ENCODE data around the gene ELK3.

Gene ELK3

DNA sequence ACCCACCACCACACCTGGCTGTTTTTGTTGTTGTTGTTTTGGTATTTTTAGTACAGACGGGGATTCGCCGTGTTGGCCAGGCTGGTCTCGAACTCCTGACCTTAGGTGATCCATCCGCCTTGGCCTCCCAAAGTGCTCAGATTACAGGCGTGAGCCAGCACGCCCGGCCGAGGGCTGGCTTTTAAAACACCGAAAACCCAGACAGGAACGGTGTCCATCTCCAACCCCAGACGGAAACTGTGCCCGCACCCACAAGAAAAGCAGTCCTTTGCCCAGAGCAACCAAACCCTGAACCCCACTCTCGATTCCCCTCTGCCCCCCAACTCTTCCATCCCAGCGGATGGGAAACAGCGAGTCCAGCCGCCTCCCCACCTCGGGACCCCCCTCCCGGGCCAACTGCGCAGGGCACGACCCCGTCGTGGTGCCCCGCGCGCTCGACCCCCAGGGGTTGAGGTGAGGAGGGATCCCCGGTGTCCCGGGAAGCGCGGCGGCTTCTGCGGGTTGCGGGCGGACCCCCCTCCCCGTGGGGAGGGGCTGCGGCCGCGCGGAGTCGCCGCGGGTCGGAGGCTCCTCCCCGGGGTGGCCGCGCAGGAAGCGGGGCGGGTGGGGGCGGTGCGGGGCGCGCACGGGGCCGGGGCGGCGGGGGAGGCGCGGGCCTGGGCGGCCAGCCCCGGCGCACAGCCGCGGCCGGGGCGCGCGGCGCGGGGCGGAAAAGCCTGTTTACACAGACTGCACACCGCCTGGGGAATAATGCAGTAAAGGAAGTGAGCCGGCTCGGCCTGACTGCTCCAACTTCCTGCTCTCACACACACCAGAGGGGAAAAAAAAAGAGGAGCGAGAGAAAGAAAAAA is at the start of gene ELK3:
Gene ELK3 (plus strand): TSS at position 651 of the 851 bp plus-strand sequence.
- peak; percentile 66 for DNase-seq (ENCODE audit: low spot score)

DNA sequence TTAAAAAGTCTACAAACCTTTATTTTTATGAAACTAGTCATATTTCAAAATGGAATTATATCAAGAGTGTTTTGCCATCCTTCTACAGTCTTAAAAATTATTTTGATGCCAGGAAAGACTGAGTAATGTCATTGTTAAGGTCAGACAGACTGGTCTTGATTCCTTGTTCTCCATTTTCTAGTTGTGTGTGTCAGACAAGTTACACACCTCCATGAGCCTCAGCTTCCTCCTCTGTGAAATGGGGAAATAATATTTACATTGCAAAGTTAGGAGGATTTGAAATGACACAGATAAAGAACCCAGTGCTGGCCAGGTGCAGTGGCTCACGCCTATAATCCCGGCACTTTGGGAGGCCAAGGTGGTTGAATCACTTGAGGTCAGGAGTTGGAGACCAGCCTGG is 47.4 kb upstream of the ELK3 start:
- DNase-seq (ENCODE audit: low spot score) = no peak

DNA sequence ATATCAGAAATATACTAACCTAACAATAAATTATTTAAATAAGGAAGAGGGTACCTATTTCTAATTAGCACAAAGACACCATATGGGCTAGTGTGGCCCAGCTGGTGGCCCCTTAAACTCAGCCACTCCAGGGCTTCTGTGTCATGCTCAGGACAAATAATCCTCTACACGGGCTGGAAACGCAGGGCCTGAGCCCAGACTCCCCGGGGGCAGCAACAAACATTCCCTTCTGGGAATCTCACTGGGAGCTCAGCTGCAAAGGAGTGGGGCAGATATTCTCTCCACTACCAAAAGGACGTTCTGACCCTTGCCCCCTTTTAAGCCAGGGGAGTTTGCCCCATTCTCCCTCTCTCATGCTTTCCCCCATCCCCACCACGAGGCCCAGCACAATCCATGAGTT is 43.7 kb upstream of the ELK3 start:
- DNase-seq (ENCODE audit: low spot score) = no peak

DNA sequence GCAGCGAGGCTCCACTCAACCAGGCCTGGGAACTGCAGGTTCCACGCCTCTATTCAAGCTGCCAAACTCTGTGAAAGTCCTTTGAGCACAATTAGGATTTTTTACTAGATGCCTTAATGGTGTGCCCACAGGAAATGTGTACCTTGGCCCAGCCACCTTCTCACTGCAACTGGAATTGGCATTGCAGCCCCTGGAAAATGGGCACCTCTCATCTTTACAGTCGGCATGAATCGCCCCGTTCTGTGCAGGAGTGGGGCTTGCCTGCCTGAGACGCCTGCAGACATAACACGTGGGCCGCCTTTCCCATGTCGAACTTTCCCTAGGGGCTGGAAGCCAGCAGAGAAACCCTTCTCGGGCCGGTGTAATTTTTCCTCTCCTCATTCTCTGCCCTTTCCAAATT is 42.0 kb upstream of the ELK3 start:
- no peak for DNase-seq (ENCODE audit: low spot score)

DNA sequence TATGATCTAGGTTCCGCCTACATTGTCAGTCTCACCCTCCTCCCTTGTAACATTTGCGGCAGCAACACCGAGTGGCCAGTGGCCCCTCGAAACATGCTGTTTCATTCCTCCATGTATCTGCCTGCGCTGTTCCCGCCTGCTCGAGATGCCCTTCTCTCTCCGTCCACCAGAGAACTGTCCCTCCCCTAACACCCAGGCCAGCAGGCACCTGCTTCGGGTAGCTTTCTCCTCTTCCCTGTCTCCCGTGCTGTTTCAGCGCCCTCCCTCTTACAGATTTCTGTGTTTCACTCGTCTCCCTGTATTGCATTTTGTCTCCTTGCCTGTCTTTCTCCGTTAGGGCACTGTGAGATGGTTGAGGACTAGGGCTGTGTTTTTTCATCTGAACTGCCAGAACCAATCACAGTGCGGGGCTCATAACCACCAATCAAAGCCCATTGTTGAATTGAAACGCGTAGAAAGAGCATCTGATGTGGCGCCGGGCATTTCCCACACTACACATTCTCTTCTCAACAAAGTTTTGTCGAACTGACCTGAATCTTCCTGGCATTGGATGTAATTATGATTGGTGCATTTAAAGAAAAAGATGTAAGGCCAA is 40.9 kb upstream of the ELK3 start:
- DNase-seq (ENCODE audit: low spot score) = no peak

DNA sequence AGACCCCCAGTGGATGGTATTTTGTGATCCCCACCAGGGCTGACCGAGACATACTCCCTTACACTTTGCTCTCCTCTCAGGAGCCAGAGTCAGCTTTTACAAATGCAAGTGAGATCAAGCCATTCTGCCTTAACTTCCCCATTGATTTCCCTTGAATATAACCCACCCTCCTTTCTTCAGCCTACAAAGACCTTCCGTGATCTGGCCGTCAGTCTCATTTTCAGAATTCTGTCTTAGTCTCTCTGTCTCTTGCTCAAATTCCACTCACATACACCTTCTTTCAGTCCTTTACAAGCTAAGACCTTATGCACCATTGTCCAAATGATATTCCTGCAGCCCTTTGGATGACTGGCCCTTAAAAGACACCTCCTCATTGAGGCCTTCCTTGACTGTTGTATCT is 39.0 kb upstream of the ELK3 start:
- no peak for DNase-seq (ENCODE audit: low spot score)

DNA sequence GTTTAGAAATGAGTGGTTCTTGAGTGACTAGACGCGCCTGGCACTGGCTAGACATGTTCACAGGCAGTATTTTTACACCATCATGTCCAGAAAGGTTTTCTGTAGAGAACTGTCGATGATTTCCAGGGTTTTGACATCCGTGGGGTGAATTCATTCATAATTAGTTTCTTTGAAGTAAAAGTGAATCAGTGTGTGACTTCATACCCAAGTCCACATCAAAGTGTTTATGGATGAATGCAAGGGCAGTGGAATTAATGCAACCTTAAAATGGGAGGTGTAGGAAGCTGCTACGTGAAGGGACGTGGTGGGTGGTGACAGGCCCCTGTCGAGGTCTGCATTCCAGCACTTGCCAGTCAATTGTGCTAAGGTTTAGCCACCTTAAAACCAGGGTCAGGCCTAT is 38.4 kb upstream of the ELK3 start:
- DNase-seq (ENCODE audit: low spot score) = no peak

DNA sequence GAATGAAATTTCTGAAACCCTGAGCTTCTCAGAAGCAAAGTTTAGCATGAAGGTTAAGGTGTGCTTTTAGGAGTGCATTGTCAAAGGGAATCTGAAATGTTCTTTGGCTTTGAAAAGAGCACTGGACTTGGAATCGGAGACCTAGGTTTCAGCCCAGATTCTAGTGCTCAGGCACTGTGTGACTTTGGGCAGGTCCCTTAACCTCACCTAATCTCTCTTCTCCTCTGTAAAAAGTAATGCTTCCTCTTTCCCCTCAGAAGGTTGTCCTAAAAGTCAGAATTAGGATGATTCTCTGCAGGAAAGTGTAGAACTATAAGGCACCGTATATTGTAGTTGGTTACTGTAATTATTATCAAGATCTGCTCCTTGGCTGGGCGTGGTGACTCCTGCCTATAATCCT is 38.0 kb upstream of the ELK3 start:
- DNase-seq (ENCODE audit: low spot score) = no peak

DNA sequence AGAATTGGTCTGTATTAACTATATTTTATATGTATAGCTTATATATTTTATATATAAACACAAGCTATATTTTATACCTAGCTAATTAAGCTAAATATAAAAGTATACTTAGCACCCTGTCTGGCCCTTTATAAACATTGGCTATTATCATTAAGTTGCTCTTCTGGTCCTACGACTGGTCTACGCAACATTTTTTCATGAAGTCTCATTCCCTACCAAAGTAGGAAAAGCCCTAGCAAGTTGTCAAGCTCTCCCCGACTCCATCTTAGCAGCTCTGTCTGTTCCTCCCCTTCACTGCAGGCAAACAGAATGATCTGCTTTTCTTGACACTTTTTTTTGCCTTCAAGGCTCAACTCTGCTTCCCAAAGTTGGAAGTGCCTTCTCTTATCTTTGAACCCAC is 36.7 kb upstream of the ELK3 start:
- no peak for DNase-seq (ENCODE audit: low spot score)

DNA sequence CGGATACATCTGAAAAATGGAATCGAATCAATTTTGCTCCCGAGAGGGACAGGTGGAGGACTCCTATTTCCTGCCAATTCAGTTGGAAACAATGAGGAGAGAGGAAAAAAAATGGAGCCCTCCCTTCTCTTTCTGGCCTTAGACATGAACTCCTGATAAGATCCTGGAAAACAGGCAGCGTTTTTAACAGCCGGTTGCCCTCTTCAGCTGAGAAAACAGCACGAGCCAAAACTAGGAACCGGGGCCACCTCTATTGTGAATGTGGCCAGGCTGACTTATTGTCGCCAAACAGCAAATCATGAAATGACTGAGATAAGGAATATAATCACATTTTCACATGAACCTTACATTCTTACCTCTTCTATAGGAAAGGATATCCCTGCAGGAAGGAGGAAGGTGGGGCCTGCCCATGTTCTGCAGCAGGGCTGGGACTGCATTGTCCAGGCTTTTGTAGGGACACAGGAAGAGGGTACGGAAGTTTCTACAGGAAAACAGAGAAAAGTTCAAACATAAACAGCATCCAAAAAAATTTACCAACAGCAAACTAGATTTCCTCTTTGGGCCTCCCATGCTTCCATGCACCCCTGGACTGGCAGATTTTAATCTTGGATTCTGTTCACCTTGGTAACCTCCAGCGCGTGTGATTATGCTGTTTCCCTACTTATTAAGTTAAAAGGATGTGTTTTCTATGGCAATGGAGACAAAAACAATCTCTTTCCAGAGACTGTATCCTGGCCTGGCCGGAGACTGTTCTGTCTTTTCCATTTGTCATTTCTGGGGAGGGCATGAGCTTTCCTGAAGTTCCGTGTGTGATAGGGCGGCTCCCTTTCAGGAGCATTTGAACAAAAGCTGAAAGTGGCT is 29.0 kb upstream of the ELK3 start:
- DNase-seq (ENCODE audit: low spot score) = no peak

DNA sequence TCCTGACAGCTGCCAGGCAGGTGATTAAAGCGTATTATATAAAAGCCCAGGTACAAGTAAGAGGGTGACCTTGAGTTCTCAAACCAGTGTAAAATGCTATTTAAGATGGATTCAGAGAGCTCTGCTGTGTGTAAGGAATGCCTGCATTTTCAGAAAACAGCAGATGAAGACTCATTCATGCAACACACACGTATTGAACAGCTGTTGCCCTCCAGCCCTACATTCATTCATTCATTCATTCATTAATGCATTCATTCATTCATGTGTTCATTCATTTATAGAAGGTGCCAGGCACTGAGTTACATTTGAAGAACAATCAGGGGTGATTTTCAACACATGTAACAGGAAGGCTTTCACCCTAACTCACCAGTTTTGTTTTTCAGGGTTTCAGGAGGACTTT is 27.4 kb upstream of the ELK3 start:
- no peak for DNase-seq (ENCODE audit: low spot score)

DNA sequence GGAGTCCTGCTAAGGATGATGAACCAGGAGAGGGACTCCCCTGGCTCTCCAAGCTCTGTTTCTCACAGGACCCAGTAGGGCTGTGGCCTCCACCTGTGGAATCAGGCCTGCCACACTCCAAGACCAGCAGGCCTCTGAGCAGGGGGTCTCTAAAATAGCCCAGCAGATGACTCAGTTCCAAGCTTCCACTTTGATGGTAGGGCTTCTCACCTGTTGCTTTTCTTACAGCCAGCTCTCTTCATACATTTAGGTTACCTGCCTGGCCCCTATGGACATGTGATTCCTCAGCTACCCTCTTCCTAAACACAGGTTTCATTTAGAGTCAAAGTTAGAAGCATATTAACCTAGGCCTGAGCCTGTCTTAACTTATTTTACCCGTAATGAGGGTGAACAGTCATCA is 26.7 kb upstream of the ELK3 start:
- no peak for DNase-seq (ENCODE audit: low spot score)

DNA sequence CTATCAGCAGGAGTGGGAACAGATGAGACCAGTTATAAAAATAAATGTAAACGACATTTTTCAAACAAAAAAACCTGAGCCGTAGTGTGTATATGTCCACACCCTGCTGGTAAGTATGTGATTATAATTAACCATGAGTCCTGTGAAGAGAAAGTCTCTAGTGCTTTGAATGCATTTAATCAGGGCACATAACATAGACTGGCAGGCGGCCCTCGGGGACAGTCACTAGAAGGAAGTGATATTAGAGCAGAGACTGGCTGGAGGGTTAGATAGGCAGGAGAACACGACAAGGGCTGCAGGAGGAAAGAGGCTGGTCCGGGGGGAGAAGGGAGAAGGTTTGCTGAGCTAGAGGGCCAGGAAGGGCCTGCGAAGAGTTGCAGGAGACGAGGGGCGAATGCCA is 23.8 kb upstream of the ELK3 start:
- DNase-seq (ENCODE audit: low spot score) = no peak

DNA sequence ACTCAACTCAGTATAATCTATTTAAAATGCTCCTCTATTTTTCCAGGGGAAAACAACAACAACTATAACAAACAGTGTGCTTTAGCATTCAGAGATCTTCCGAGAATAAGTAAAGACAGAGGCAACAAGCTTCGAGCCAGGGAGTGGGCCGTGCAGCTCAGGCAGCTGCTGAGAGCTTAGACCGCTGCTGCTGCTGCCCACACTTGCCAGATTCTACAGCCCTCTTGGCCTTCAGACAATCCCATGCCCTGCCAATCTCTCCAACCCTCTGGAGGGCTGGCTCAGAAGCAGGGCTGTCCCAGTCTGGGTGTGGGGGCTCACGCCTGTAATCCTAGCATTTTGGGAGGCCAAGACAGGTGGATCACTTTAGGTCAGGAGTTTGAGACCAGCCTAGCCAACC is 23.4 kb upstream of the ELK3 start:
- DNase-seq (ENCODE audit: low spot score) = no peak

DNA sequence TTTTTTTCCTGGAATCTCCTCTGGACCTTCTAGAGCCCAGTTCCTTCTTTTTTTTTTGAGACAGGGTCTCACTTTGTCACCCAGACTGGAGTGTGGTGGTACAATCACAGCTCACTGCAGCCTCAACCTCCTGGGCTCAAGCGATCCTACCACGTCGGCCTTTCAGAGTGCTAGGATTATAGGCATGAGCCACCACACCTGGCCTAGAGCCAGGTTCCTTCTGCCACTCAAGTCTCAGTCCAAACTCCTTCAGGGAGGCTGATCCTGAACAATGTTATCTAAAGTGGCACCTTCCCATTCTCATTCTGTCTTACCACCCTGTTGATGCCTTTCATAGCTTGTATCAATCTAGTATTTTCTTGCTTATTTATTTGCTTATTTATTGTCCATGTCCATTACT is 22.3 kb upstream of the ELK3 start:
- no peak for DNase-seq (ENCODE audit: low spot score)

DNA sequence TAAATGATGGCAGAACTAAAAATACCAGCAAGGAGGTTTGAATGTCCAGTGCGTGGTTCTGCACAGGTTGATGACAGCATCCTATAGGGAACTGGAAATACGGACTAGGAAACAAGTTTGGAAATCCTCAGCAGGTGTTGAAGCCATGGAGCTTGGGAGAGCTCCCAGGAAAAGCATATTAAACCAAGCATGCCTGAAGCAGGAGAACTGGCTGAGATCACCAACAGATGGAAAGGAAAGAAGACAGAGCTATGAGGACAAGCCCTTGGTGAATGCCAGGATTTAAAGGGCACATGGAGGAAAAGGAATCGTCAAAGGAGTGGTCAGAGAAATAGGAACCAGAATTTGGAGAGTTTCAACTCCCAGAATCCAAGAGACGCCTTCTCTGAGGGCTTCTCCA is 21.2 kb upstream of the ELK3 start:
- no peak for DNase-seq (ENCODE audit: low spot score)

DNA sequence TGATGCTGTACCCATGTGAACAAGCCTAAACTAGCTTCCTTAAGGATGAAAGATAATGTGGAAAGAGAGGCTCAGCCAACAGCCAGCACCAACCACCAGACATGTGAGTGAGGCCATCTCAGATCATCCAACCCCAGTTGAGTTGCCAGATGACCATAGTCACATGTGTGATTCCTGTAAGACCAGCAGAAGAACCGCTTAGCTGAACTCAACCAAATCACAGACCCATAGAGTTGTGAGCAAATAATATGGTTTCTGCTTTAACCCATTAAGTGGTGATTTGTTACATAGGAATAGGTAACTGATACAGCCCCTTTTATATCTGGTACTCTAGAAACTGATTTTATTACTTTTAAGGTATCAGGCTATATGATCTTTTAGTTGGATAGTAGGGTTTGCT is 17.6 kb upstream of the ELK3 start:
- no peak for DNase-seq (ENCODE audit: low spot score)

DNA sequence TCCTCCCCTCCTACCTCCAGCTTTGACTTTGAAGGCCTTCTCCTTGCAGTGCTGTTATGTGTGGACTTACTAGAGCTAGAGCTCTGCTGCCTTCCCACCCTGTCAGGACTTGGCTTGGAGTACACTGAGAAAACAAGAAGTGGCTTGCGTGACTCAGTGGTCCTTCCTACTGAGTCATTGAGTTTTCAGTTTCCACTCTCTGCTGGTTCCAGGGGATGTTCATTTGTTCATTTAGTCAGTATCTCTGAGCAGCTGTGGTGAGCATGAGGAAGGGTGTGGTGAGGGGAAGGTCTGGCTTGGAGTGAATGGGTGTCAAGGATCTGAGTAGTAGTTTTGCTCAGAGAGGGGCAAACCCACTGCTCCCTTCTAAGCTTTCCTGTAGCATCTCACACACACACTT is 17.2 kb upstream of the ELK3 start:
- DNase-seq (ENCODE audit: low spot score) = peak; percentile 32

DNA sequence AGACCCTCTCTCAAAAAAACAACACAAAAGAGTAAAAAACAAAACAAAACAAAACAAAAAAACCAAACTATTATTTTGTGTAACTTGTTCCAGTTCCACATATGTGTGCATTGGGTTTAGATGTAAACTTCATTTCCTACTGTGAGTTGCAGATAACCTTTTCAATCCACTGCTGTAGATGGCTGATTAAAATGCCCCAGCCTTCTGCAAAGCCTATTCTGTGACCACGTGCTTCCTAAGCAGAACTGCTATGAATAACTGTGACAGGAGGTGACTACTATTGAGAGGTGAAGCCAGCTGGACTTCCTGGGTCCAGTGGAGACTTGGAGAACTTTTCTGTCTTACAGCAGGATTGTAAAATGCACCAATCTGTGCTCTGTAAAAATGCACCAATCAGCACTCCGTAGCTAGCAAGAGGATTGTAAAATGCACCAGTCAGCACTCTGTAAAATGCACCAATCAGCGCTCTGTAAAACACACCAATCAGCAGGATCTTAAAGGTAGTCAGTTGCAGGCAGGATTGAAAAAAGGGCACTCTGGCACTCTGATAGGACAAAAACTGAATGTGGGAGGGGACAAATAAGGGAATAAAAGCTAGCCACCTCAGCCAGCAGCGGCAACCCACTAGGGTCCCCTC is 10.3 kb upstream of the ELK3 start:
- DNase-seq (ENCODE audit: low spot score) = no peak

DNA sequence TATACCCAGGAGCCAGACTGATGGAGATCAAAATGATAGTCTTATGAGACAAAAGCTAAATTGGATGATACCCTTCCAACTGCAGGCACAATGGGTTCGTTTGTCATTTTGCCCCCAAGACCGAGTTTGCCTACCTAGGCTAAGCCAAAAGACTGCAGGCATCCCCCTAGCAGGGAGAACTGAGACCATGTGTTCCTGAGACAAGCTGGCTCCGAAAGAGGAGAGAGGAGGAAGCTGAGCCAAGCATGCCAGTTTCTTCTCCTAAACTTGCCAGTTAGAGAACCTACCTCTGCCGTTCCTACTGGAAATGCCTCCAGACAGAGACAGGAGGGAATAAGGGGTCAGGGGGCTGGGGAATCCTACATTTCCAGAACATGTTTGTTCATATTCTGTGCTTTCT is 8.3 kb upstream of the ELK3 start:
- no peak for DNase-seq (ENCODE audit: low spot score)

DNA sequence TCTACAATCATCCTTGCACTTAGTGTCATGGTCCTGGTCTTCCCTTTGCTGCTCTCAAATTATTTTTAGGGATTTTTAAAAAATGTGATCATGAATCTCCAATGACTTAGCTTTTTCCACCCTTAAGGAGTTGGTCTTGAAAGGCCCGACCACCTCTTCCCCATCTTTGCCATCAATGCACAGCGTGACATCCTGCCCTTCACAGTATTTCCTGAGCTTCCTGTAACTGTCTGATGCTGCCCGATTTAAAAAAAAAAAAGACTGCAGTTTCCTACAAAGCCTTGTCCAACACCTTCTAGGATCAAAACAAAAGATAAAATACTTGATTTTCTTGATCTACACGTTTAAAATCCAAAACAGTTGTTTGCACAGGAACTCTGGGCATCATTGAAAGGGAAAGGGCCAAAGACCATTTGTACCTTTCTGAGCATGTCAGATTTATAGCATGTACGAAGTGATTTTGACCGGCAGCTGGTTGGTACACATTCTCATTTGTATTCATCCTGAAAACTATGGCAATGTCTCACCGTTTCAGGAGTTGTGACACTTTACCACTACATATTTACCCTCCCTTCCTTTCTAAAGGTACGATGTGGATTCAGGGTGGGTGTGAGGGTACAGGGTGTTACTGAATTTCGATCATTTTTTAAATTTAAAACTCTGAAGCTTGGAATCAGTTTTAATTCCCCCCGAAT is 7.4 kb upstream of the ELK3 start:
- DNase-seq (ENCODE audit: low spot score) = no peak

DNA sequence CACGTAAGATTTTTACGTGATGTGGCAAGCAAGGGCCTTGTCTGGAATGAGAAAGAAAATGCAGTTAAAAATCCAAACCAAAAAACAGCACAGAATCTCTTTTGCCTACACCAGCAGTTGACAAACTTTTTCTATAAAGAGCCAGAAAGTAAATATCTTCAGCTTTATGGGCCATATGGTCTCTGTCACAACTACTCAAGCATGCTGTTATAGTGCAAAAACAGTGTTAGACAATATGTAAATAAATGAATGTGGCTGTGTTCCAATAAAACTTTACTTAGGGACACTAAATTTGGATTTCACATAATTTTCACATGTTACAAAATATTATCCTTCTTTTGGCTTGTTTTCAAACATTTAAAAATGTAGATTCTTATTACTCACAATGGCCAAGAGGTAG is 6.2 kb upstream of the ELK3 start:
- no peak for DNase-seq (ENCODE audit: low spot score)

Data from hepatic stellate cell (primary cell).